H9 (cell line): Measurements from ENCODE around the gene DPYSL5. TPM values are rescaled to one million over a fixed set of nuclear protein-coding genes. Genes with fewer than 3 reads are reported as not detected.

Experiments
- DNase-seq: peaks from one replicate; pipeline ENCODE4 v3.0.0-alpha.2; 2017
- H2AFZ ChIP-seq: one replicate; pipeline ENCODE4 v1.6.1; 2013; ENCODE audit warnings: mild to moderate bottlenecking, low read length, control low read depth, moderate library complexity
- H2AK5ac ChIP-seq: 2 replicates; pipeline ENCODE4 v1.6.1; 2013; ENCODE audit warnings: low read length, control low read depth, mixed read lengths; ENCODE audit not compliant: insufficient read length
- H2BK120ac ChIP-seq: one replicate; pipeline ENCODE4 v1.6.1; 2013; ENCODE audit warnings: low read depth, mild to moderate bottlenecking, low read length, control low read depth, inconsistent platforms; ENCODE audit not compliant: poor library complexity, severe bottlenecking
- H2BK12ac ChIP-seq: 2 replicates; pipeline ENCODE4 v1.6.1; 2013; ENCODE audit warnings: low read length, control low read depth, mixed read lengths, low read depth; ENCODE audit not compliant: insufficient read length
- H2BK15ac ChIP-seq: 2 replicates; pipeline ENCODE4 v1.6.1; 2013; ENCODE audit warnings: low read depth, low read length, control low read depth
- H2BK20ac ChIP-seq: one replicate; pipeline ENCODE4 v1.6.1; 2013; ENCODE audit warnings: low read depth, mild to moderate bottlenecking, low read length, control low read depth, inconsistent platforms; ENCODE audit not compliant: poor library complexity, severe bottlenecking
- H2BK5ac ChIP-seq: 2 replicates; pipeline ENCODE4 v1.6.1; 2013; ENCODE audit warnings: low read length, control low read depth, mixed read lengths; ENCODE audit not compliant: insufficient read length
- H3K14ac ChIP-seq: 2 replicates; pipeline ENCODE4 v1.6.1; 2013; ENCODE audit warnings: low read length, control low read depth; ENCODE audit not compliant: insufficient read depth
- H3K18ac ChIP-seq: 2 replicates; pipeline ENCODE4 v1.6.1; 2013; ENCODE audit warnings: low read depth, mild to moderate bottlenecking, mixed read lengths, low read length, control low read depth; ENCODE audit not compliant: insufficient read length
- H3K23ac ChIP-seq: 2 replicates; pipeline ENCODE4 v1.6.1; 2013; ENCODE audit warnings: low read length, control low read depth, mixed read lengths, low read depth; ENCODE audit not compliant: insufficient read length
- H3K23me2 ChIP-seq: 2 replicates; pipeline ENCODE4 v1.6.1; 2013; ENCODE audit warnings: low read depth, mild to moderate bottlenecking, mixed read lengths, low read length, control low read depth; ENCODE audit not compliant: insufficient read length, poor library complexity, severe bottlenecking
- H3K27ac ChIP-seq: 2 replicates; pipeline ENCODE4 v1.5.1; 2013; ENCODE audit warnings: low read length, control low read depth, mixed read lengths, low read depth; ENCODE audit not compliant: insufficient read length
- H3K27me3 ChIP-seq: 2 replicates; pipeline ENCODE4 v1.6.1; 2013; ENCODE audit warnings: low read length, control low read depth, inconsistent platforms; ENCODE audit not compliant: insufficient read depth
- H3K4ac ChIP-seq: 2 replicates; pipeline ENCODE4 v1.6.1; 2013; ENCODE audit warnings: low read depth, mild to moderate bottlenecking, control low read depth, inconsistent platforms, low read length, moderate library complexity
- H3K4me1 ChIP-seq: 2 replicates; pipeline ENCODE4 v1.6.1; 2013; ENCODE audit warnings: low read length, control low read depth, inconsistent platforms; ENCODE audit not compliant: insufficient read depth
- H3K4me2 ChIP-seq: 2 replicates; pipeline ENCODE4 v1.6.1; 2013; ENCODE audit warnings: low read length, control low read depth, mixed read lengths; ENCODE audit not compliant: insufficient read length, insufficient read depth
- H3K56ac ChIP-seq: 2 replicates; pipeline ENCODE4 v1.6.1; 2013; ENCODE audit warnings: low read depth, mild to moderate bottlenecking, mixed read lengths, low read length, control low read depth; ENCODE audit not compliant: insufficient read length
- H3K79me1 ChIP-seq: 2 replicates; pipeline ENCODE4 v1.6.1; 2013; ENCODE audit warnings: low read depth, mild to moderate bottlenecking, moderate library complexity, low read length, control low read depth, inconsistent platforms; ENCODE audit not compliant: insufficient read depth, poor library complexity, severe bottlenecking
- H3K79me2 ChIP-seq: 2 replicates; pipeline ENCODE4 v1.6.1; 2013; ENCODE audit warnings: low read length, control low read depth, inconsistent platforms; ENCODE audit not compliant: insufficient read depth
- H3K9ac ChIP-seq: 2 replicates; pipeline ENCODE4 v1.6.1; 2013; ENCODE audit warnings: low read length, control low read depth, mixed read lengths; ENCODE audit not compliant: insufficient read length; ENCODE audit errors: extremely low read depth
- H3K9me3 ChIP-seq: one replicate; pipeline ENCODE4 v1.6.1; 2013; ENCODE audit warnings: low read depth, low read length, inconsistent platforms; ENCODE audit not compliant: control insufficient read depth
- H3T11ph ChIP-seq: one replicate; pipeline ENCODE4 v1.6.1; 2013; ENCODE audit warnings: mild to moderate bottlenecking, low read length, control low read depth, inconsistent platforms
- H4K20me1 ChIP-seq: one replicate; pipeline ENCODE4 v1.6.1; 2013; ENCODE audit not compliant: control insufficient read depth, insufficient read length, insufficient read depth
- H4K5ac ChIP-seq: 2 replicates; pipeline ENCODE4 v1.6.1; 2013; ENCODE audit warnings: low read depth, mild to moderate bottlenecking, mixed read lengths, low read length, control low read depth; ENCODE audit not compliant: insufficient read length
- H4K8ac ChIP-seq: replicated peaks from 2 replicates; pipeline ENCODE4 v1.6.1; 2013; ENCODE audit warnings: low read length, control low read depth, mixed read lengths, low read depth; ENCODE audit not compliant: insufficient read length
- H4K91ac ChIP-seq: 2 replicates; pipeline ENCODE4 v1.6.1; 2013; ENCODE audit warnings: low read depth, mild to moderate bottlenecking, moderate library complexity, mixed read lengths, low read length, control low read depth; ENCODE audit not compliant: insufficient read length
- H3K27ac Mint-ChIP-seq, 3 experiments: 2 replicates in 2 of 3; 3 replicates in 1 of 3; pipeline ENCODE4 v1.8.0; 2020 to 2021; ENCODE audit warnings: mixed read lengths in 3 of 3, mild to moderate bottlenecking in 1 of 3, moderate library complexity in 1 of 3
- H3K27me3 Mint-ChIP-seq: 2 replicates; pipeline ENCODE4 v1.8.0; 2021; ENCODE audit warnings: low read depth, mild to moderate bottlenecking, moderate library complexity, mixed read lengths
- H3K36me3 Mint-ChIP-seq, 3 experiments: 2 replicates in 2 of 3; 3 replicates in 1 of 3; pipeline ENCODE4 v1.8.0; 2020 to 2021; ENCODE audit warnings: low read depth in 3 of 3, mixed read lengths in 3 of 3; ENCODE audit not compliant: insufficient read depth in 1 of 3
- H3K4me1 Mint-ChIP-seq, 2 experiments: 2 replicates each; pipeline ENCODE4 v1.8.0; 2020; ENCODE audit warnings: mixed read lengths in 2 of 2
- H3K4me3 Mint-ChIP-seq, 2 experiments: 2 replicates in 1 of 2; 3 replicates in 1 of 2; pipeline ENCODE4 v1.8.0; 2020 to 2021; ENCODE audit warnings: mild to moderate bottlenecking in 2 of 2, mixed read lengths in 2 of 2, moderate library complexity in 1 of 2
- H3K9me3 Mint-ChIP-seq, 2 experiments: 2 replicates in 1 of 2; 3 replicates in 1 of 2; pipeline ENCODE4 v1.8.0; 2020; ENCODE audit warnings: mild to moderate bottlenecking in 2 of 2, mixed read lengths in 2 of 2, moderate library complexity in 1 of 2
- CTCF ChIP-seq: fragments of 200-600 bp; sonication (generic); conservative IDR thresholded peaks from 3 replicates; pipeline ENCODE4 v1.8.0; 2021; ENCODE audit warnings: antibody characterized with exemption, mild to moderate bottlenecking
- WGBS: extraction: QIAGEN DNeasy Blood & Tissue Kit; methylation state at CpG from one replicate; pipeline ENCODE4 v1.1.7; 2013; ENCODE audit warnings: missing lambda C conversion rate, low lambda C conversion rate, mixed read lengths; ENCODE audit not compliant: insufficient read length; ENCODE audit errors: extremely low coverage; 5-methylcytosine and 5-hydroxymethylcytosine counted together
- total RNA-seq: library from RNA; stranded (reverse); gene quantifications from 2 replicates; pipeline ENCODE4 v1.2.1, GENCODE V29; 2021

Gene DPYSL5
- total RNA-seq, 1 experiment from 2014 or later, result 6.4 TPM

- Histone ChIP-seq H2AK5ac (no peak overlapping the region), H3K18ac (no peak overlapping the region), H3K27ac (no peak overlapping the region), H3K23me2 (no peaks in the 10 kb centered on the region), H2BK15ac (no peak overlapping the region), H3K4me1 (no peaks in the 10 kb centered on the region), H2BK5ac (no peak overlapping the region), H4K5ac (no peak overlapping the region), H3K23ac (no peak overlapping the region), H4K91ac (no peak overlapping the region), H3T11ph (no peak overlapping the region), H2BK120ac (no peak overlapping the region), H2BK12ac (no peak overlapping the region), H3K79me1 (no peaks in the 10 kb centered on the region), H3K14ac (no peak overlapping the region), H3K9me3 (no peaks in the 10 kb centered on the region), H4K8ac (no peak overlapping the region), H3K9ac (no peak overlapping the region), H3K4ac (no peak overlapping the region), H2BK20ac (no peak overlapping the region), H3K4me2 (no peak overlapping the region), H4K20me1 (no peaks in the 10 kb centered on the region), H3K56ac (no peak overlapping the region), H3K79me2 (no peaks in the 10 kb centered on the region), H2AFZ (no peak overlapping the region), H3K27me3 (no peaks in the 10 kb centered on the region)
- no peak for TF ChIP-seq CTCF
- WGBS, result no CpG with 5 or more reads among the region's 3 CpGs
- H3K4me1 Mint-ChIP-seq, result peaks cover 4 to 8% of the 10 kb centered on the region in 2 experiments; a peak in 2 of 4 replicates
- no peak overlapping the region for H3K27ac Mint-ChIP-seq
- no peak overlapping the region for H3K4me3 Mint-ChIP-seq
- peaks cover 12% of the 10 kb centered on the region for H3K27me3 Mint-ChIP-seq
- DNase-seq, result no peak
- peaks cover 0 to 6% (median 0%) of the 10 kb centered on the region in 3 experiments; a peak in 1 of 7 replicates for H3K36me3 Mint-ChIP-seq
- H3K9me3 Mint-ChIP-seq, result no peaks in the 10 kb centered on the region
Measured at GRCh38 chr2:26934985-26935384, 87.1 kb downstream of the DPYSL5 start.
